Measurements from ENCODE around the gene ABCB4. TPM values are rescaled to one million over a fixed set of nuclear protein-coding genes. Genes with fewer than 3 reads are reported as not detected.
"Not testable (repeated sequence)": the region's sequence is repeated elsewhere in the genome, so short reads cannot be mapped to it uniquely, and the experiment has no call there.

Gene ABCB4
- polyA plus RNA-seq, 1 donor = 1.0 TPM

- not testable (repeated sequence) for H3K4me3 ChIP-seq (ENCODE audit: low read length); H3K36me3 ChIP-seq (ENCODE audit: control insufficient read depth, insufficient read depth, low read length); H3K9me3 ChIP-seq (ENCODE audit: control insufficient read depth, low read depth, low read length); DNase-seq; H3K27ac ChIP-seq (ENCODE audit: low read length); H3K4me1 ChIP-seq (ENCODE audit: control insufficient read depth, insufficient read depth, low read length); H3K27me3 ChIP-seq (ENCODE audit: control insufficient read depth, insufficient read depth, low read length)
- WGBS (ENCODE audit: insufficient coverage, low lambda C conversion rate) = 100% methylated on average over 1 of the region's 3 CpGs
Observed at GRCh38 chr7:87460444-87460843, 15.0 kb downstream of the ABCB4 start.

GRCh38 chr7:87459941-87460340 is 15.5 kb downstream of the ABCB4 start:
- no peak overlapping the region for H3K27ac ChIP-seq (ENCODE audit: low read length)
- H3K4me1 ChIP-seq (ENCODE audit: control insufficient read depth, insufficient read depth, low read length) = no peaks in the 10 kb centered on the region
- no peaks in the 10 kb centered on the region for H3K36me3 ChIP-seq (ENCODE audit: control insufficient read depth, insufficient read depth, low read length)
- no peaks in the 10 kb centered on the region for H3K9me3 ChIP-seq (ENCODE audit: control insufficient read depth, low read depth, low read length)
- no peak overlapping the region for H3K4me3 ChIP-seq (ENCODE audit: low read length)
- no peaks in the 10 kb centered on the region for H3K27me3 ChIP-seq (ENCODE audit: control insufficient read depth, insufficient read depth, low read length)
- DNase-seq = no peak
- 80% methylated on average over 1 of the region's 2 CpGs for WGBS (ENCODE audit: insufficient coverage, low lambda C conversion rate)

GRCh38 chr7:87458148-87458547 is 17.3 kb downstream of the ABCB4 start:
- H3K36me3 ChIP-seq (ENCODE audit: control insufficient read depth, insufficient read depth, low read length) = no peaks in the 10 kb centered on the region
- DNase-seq = no peak
- no peak overlapping the region for H3K4me3 ChIP-seq (ENCODE audit: low read length)
- H3K27me3 ChIP-seq (ENCODE audit: control insufficient read depth, insufficient read depth, low read length) = no peaks in the 10 kb centered on the region
- H3K9me3 ChIP-seq (ENCODE audit: control insufficient read depth, low read depth, low read length) = no peaks in the 10 kb centered on the region
- H3K27ac ChIP-seq (ENCODE audit: low read length) = no peak overlapping the region
- H3K4me1 ChIP-seq (ENCODE audit: control insufficient read depth, insufficient read depth, low read length) = no peaks in the 10 kb centered on the region
- no CpG with 5 or more reads among the region's 3 CpGs for WGBS (ENCODE audit: insufficient coverage, low lambda C conversion rate)

- Histone ChIP-seq H3K4me3 (ENCODE audit: low read length) (no peak overlapping the region), H3K9me3 (ENCODE audit: control insufficient read depth, low read depth, low read length) (no peaks in the 10 kb centered on the region), H3K4me1 (ENCODE audit: control insufficient read depth, insufficient read depth, low read length) (no peaks in the 10 kb centered on the region), H3K27me3 (ENCODE audit: control insufficient read depth, insufficient read depth, low read length) (no peaks in the 10 kb centered on the region), H3K27ac (ENCODE audit: low read length) (no peak overlapping the region), H3K36me3 (ENCODE audit: control insufficient read depth, insufficient read depth, low read length) (no peaks in the 10 kb centered on the region)
- DNase-seq = no peak
- no CpG with 5 or more reads among the region's 2 CpGs for WGBS (ENCODE audit: insufficient coverage, low lambda C conversion rate)
Observed at GRCh38 chr7:87456247-87456646, 19.2 kb downstream of the ABCB4 start.

- Histone ChIP-seq H3K4me3 (ENCODE audit: low read length) (no peak overlapping the region), H3K4me1 (ENCODE audit: control insufficient read depth, insufficient read depth, low read length) (no peaks in the 10 kb centered on the region), H3K27me3 (ENCODE audit: control insufficient read depth, insufficient read depth, low read length) (no peaks in the 10 kb centered on the region), H3K36me3 (ENCODE audit: control insufficient read depth, insufficient read depth, low read length) (no peaks in the 10 kb centered on the region), H3K9me3 (ENCODE audit: control insufficient read depth, low read depth, low read length) (no peaks in the 10 kb centered on the region), H3K27ac (ENCODE audit: low read length) (no peak overlapping the region)
- 67% methylated on average over 1 of the region's 4 CpGs for WGBS (ENCODE audit: insufficient coverage, low lambda C conversion rate)
- no peak for DNase-seq
Observed at GRCh38 chr7:87452279-87452678, 23.2 kb downstream of the ABCB4 start.

GRCh38 chr7:87451187-87451586 is 24.3 kb downstream of the ABCB4 start:
- Histone ChIP-seq H3K36me3 (ENCODE audit: control insufficient read depth, insufficient read depth, low read length) (no peaks in the 10 kb centered on the region), H3K4me3 (ENCODE audit: low read length) (no peak overlapping the region), H3K9me3 (ENCODE audit: control insufficient read depth, low read depth, low read length) (no peaks in the 10 kb centered on the region), H3K4me1 (ENCODE audit: control insufficient read depth, insufficient read depth, low read length) (no peaks in the 10 kb centered on the region), H3K27ac (ENCODE audit: low read length) (no peak overlapping the region), H3K27me3 (ENCODE audit: control insufficient read depth, insufficient read depth, low read length) (no peaks in the 10 kb centered on the region)
- no peak for DNase-seq
- WGBS (ENCODE audit: insufficient coverage, low lambda C conversion rate) = no CpG with 5 or more reads among the region's 4 CpGs

- Histone ChIP-seq H3K4me3 (ENCODE audit: low read length) (no peak overlapping the region), H3K36me3 (ENCODE audit: control insufficient read depth, insufficient read depth, low read length) (no peaks in the 10 kb centered on the region), H3K27me3 (ENCODE audit: control insufficient read depth, insufficient read depth, low read length) (no peaks in the 10 kb centered on the region), H3K4me1 (ENCODE audit: control insufficient read depth, insufficient read depth, low read length) (no peaks in the 10 kb centered on the region), H3K9me3 (ENCODE audit: control insufficient read depth, low read depth, low read length) (no peaks in the 10 kb centered on the region), H3K27ac (ENCODE audit: low read length) (no peak overlapping the region)
- 83% methylated on average over 1 of the region's 1 CpG for WGBS (ENCODE audit: insufficient coverage, low lambda C conversion rate)
- no peak for DNase-seq
Observed at GRCh38 chr7:87450706-87451105, 24.8 kb downstream of the ABCB4 start.

- Histone ChIP-seq H3K4me1 (ENCODE audit: control insufficient read depth, insufficient read depth, low read length) (no peaks in the 10 kb centered on the region), H3K36me3 (ENCODE audit: control insufficient read depth, insufficient read depth, low read length) (no peaks in the 10 kb centered on the region), H3K27ac (ENCODE audit: low read length) (no peak overlapping the region), H3K27me3 (ENCODE audit: control insufficient read depth, insufficient read depth, low read length) (no peaks in the 10 kb centered on the region), H3K9me3 (ENCODE audit: control insufficient read depth, low read depth, low read length) (no peaks in the 10 kb centered on the region), H3K4me3 (ENCODE audit: low read length) (no peak overlapping the region)
- WGBS (ENCODE audit: insufficient coverage, low lambda C conversion rate) = no CpG with 5 or more reads among the region's 7 CpGs
- no peak for DNase-seq
Observed at GRCh38 chr7:87448388-87448787, 27.1 kb downstream of the ABCB4 start.

GRCh38 chr7:87447116-87447635 is 28.3 kb downstream of the ABCB4 start:
- WGBS (ENCODE audit: insufficient coverage, low lambda C conversion rate) = no CpG with 5 or more reads among the region's 4 CpGs
- Histone ChIP-seq H3K36me3 (ENCODE audit: control insufficient read depth, insufficient read depth, low read length) (no peaks in the 10 kb centered on the region), H3K4me1 (ENCODE audit: control insufficient read depth, insufficient read depth, low read length) (no peaks in the 10 kb centered on the region), H3K27me3 (ENCODE audit: control insufficient read depth, insufficient read depth, low read length) (no peaks in the 10 kb centered on the region), H3K9me3 (ENCODE audit: control insufficient read depth, low read depth, low read length) (no peaks in the 10 kb centered on the region), H3K27ac (ENCODE audit: low read length) (no peak overlapping the region), H3K4me3 (ENCODE audit: low read length) (no peak overlapping the region)
- DNase-seq = no peak

GRCh38 chr7:87445897-87446296 is 29.6 kb downstream of the ABCB4 start:
- no peak overlapping the region for H3K27ac ChIP-seq (ENCODE audit: low read length)
- WGBS (ENCODE audit: insufficient coverage, low lambda C conversion rate) = no CpG with 5 or more reads among the region's 4 CpGs

GRCh38 chr7:87435546-87435945 is 39.9 kb downstream of the ABCB4 start:
- Histone ChIP-seq H3K27me3 (ENCODE audit: control insufficient read depth, insufficient read depth, low read length) (no peaks in the 10 kb centered on the region), H3K36me3 (ENCODE audit: control insufficient read depth, insufficient read depth, low read length) (no peaks in the 10 kb centered on the region), H3K4me3 (ENCODE audit: low read length) (no peak overlapping the region), H3K4me1 (ENCODE audit: control insufficient read depth, insufficient read depth, low read length) (no peaks in the 10 kb centered on the region), H3K9me3 (ENCODE audit: control insufficient read depth, low read depth, low read length) (no peaks in the 10 kb centered on the region), H3K27ac (ENCODE audit: low read length) (no peak overlapping the region)
- no peak for DNase-seq

More at GRCh38 chr7:87445897-87446296, 29.6 kb downstream of the ABCB4 start:
- Histone ChIP-seq H3K4me1 (ENCODE audit: control insufficient read depth, insufficient read depth, low read length) (no peaks in the 10 kb centered on the region), H3K36me3 (ENCODE audit: control insufficient read depth, insufficient read depth, low read length) (no peaks in the 10 kb centered on the region), H3K9me3 (ENCODE audit: control insufficient read depth, low read depth, low read length) (no peaks in the 10 kb centered on the region), H3K4me3 (ENCODE audit: low read length) (no peak overlapping the region), H3K27me3 (ENCODE audit: control insufficient read depth, insufficient read depth, low read length) (no peaks in the 10 kb centered on the region)
- no peak for DNase-seq
